ENCODE data around the gene NUP42. TPM values are rescaled to one million over a fixed set of nuclear protein-coding genes. Genes with fewer than 3 reads are reported as not detected.

Gene NUP42
- total and polyA plus RNA-seq, 9 of the 15 experiments (the other 6 are each of a cell fraction or from before 2014, with no cell fraction given), result 41.8 to 86.4 (median 71.2) TPM

DNA sequence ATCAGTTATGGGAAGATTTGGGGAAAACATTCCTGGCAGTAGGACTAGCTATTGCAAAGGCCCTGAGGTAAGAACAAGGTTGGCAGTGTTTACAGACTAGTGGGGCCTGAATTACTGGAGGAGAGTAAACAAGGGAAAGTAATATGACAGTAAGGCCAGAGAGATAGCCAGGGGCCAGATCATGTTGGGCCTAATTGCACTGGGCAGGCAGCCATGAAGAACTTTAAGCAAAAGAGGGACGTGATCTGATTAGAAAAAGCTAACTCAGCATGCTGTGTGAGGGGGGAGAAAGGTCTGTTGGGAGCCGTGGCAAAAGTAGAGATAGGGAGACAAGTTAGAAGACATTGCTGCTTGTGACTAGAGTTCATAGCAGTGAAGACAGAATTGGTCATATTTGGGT, 9.2 kb downstream of the NUP42 start (continued):
- TF ChIP-seq, protein P1, sequence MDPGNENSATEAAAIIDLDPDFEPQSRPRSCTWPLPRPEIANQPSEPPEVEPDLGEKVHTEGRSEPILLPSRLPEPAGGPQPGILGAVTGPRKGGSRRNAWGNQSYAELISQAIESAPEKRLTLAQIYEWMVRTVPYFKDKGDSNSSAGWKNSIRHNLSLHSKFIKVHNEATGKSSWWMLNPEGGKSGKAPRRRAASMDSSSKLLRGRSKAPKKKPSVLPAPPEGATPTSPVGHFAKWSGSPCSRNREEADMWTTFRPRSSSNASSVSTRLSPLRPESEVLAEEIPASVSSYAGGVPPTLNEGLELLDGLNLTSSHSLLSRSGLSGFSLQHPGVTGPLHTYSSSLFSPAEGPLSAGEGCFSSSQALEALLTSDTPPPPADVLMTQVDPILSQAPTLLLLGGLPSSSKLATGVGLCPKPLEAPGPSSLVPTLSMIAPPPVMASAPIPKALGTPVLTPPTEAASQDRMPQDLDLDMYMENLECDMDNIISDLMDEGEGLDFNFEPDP (CRISPR knock-in tag; IDR thresholded peaks at IDR 0.05), result no peak
- no peak for TF ChIP-seq KLF16 (IDR thresholded peaks at IDR 0.05)
- TF ChIP-seq, protein P2, sequence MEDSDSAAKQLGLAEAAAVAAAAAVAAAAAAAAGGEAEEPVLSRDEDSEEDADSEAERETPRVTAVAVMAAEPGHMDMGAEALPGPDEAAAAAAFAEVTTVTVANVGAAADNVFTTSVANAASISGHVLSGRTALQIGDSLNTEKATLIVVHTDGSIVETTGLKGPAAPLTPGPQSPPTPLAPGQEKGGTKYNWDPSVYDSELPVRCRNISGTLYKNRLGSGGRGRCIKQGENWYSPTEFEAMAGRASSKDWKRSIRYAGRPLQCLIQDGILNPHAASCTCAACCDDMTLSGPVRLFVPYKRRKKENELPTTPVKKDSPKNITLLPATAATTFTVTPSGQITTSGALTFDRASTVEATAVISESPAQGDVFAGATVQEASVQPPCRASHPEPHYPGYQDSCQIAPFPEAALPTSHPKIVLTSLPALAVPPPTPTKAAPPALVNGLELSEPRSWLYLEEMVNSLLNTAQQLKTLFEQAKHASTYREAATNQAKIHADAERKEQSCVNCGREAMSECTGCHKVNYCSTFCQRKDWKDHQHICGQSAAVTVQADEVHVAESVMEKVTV (CRISPR knock-in tag; IDR thresholded peaks at IDR 0.05), result no peak
- TF ChIP-seq DACH1 (IDR thresholded peaks at IDR 0.05; ENCODE audit: partially characterized antibody), result no peak
- no peak for TF ChIP-seq SRSF9 (IDR thresholded peaks at IDR 0.05; ENCODE audit: borderline replicate concordance, low read depth, low read length)
- TF ChIP-seq PTRF (tag; IDR thresholded peaks at IDR 0.05), result no peak
- no peak for TF ChIP-seq GTF2E2 (tag; IDR thresholded peaks at IDR 0.05)
- no peak for TF ChIP-seq FIP1L1 (IDR thresholded peaks at IDR 0.05; ENCODE audit: low read depth, low read length, poor library complexity, severe bottlenecking)
- no peak for TF ChIP-seq ERF (CRISPR knock-in tag; IDR thresholded peaks at IDR 0.05)
- TF ChIP-seq ZNF239 (CRISPR knock-in tag; IDR thresholded peaks at IDR 0.05), result no peak
- TF ChIP-seq, protein P3, sequence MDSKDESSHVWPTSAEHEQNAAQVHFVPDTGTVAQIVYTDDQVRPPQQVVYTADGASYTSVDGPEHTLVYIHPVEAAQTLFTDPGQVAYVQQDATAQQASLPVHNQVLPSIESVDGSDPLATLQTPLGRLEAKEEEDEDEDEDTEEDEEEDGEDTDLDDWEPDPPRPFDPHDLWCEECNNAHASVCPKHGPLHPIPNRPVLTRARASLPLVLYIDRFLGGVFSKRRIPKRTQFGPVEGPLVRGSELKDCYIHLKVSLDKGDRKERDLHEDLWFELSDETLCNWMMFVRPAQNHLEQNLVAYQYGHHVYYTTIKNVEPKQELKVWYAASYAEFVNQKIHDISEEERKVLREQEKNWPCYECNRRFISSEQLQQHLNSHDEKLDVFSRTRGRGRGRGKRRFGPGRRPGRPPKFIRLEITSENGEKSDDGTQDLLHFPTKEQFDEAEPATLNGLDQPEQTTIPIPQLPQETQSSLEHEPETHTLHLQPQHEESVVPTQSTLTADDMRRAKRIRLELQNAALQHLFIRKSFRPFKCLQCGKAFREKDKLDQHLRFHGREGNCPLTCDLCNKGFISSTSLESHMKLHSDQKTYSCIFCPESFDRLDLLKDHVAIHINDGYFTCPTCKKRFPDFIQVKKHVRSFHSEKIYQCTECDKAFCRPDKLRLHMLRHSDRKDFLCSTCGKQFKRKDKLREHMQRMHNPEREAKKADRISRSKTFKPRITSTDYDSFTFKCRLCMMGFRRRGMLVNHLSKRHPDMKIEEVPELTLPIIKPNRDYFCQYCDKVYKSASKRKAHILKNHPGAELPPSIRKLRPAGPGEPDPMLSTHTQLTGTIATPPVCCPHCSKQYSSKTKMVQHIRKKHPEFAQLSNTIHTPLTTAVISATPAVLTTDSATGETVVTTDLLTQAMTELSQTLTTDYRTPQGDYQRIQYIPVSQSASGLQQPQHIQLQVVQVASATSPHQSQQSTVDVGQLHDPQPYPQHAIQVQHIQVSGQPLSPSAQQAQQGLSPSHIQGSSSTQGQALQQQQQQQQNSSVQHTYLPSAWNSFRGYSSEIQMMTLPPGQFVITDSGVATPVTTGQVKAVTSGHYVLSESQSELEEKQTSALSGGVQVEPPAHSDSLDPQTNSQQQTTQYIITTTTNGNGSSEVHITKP (IDR thresholded peaks at IDR 0.05; ENCODE audit: partially characterized antibody), result no peak
- TF ChIP-seq ZNF282 (CRISPR knock-in tag; IDR thresholded peaks at IDR 0.05), result no peak
- no peak for TF ChIP-seq POLR2AphosphoS2 (IDR thresholded peaks at IDR 0.05; ENCODE audit: low read length)
- no peak for TF ChIP-seq ZC3H4 (CRISPR knock-in tag; IDR thresholded peaks at IDR 0.05; ENCODE audit: borderline replicate concordance)
- TF ChIP-seq, protein P4, sequence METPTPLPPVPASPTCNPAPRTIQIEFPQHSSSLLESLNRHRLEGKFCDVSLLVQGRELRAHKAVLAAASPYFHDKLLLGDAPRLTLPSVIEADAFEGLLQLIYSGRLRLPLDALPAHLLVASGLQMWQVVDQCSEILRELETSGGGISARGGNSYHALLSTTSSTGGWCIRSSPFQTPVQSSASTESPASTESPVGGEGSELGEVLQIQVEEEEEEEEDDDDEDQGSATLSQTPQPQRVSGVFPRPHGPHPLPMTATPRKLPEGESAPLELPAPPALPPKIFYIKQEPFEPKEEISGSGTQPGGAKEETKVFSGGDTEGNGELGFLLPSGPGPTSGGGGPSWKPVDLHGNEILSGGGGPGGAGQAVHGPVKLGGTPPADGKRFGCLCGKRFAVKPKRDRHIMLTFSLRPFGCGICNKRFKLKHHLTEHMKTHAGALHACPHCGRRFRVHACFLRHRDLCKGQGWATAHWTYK (CRISPR knock-in tag; IDR thresholded peaks at IDR 0.05), result no peak
- TF ChIP-seq, protein P5, sequence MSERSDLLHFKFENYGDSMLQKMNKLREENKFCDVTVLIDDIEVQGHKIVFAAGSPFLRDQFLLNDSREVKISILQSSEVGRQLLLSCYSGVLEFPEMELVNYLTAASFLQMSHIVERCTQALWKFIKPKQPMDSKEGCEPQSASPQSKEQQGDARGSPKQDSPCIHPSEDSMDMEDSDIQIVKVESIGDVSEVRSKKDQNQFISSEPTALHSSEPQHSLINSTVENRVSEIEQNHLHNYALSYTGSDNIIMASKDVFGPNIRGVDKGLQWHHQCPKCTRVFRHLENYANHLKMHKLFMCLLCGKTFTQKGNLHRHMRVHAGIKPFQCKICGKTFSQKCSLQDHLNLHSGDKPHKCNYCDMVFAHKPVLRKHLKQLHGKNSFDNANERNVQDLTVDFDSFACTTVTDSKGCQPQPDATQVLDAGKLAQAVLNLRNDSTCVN (CRISPR knock-in tag; IDR thresholded peaks at IDR 0.05), result no peak; the same call in 1 of the 2 replicates
- TF ChIP-seq, protein P6, sequence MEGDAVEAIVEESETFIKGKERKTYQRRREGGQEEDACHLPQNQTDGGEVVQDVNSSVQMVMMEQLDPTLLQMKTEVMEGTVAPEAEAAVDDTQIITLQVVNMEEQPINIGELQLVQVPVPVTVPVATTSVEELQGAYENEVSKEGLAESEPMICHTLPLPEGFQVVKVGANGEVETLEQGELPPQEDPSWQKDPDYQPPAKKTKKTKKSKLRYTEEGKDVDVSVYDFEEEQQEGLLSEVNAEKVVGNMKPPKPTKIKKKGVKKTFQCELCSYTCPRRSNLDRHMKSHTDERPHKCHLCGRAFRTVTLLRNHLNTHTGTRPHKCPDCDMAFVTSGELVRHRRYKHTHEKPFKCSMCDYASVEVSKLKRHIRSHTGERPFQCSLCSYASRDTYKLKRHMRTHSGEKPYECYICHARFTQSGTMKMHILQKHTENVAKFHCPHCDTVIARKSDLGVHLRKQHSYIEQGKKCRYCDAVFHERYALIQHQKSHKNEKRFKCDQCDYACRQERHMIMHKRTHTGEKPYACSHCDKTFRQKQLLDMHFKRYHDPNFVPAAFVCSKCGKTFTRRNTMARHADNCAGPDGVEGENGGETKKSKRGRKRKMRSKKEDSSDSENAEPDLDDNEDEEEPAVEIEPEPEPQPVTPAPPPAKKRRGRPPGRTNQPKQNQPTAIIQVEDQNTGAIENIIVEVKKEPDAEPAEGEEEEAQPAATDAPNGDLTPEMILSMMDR (IDR thresholded peaks at IDR 0.05 in 2 of 3, conservative IDR thresholded peaks at IDR 0.05 in 1 of 3; ENCODE audit: insufficient read depth in 2 of 3, low read depth in 1 of 3, low read length in 3 of 3), result no peak
- TF ChIP-seq ZNF274 (IDR thresholded peaks at IDR 0.05; ENCODE audit: borderline replicate concordance, low read depth, low read length), result no peak
